K562 (cell line): ENCODE data around the gene CCPG1. TPM values are rescaled to one million over a fixed set of nuclear protein-coding genes. Genes with fewer than 3 reads are reported as not detected.
A peak's percentile ranks its signal among the peaks of the same experiment; 100 is the strongest.

Source experiments
- ATAC-seq: fragments of 200-7000 bp; cut with Tn5 transposase; 3 replicates; pipeline ENCODE4 v1.9.1; 2020; ENCODE audit warnings: moderate library complexity
- BruUV-seq: library from RNA; stranded (reverse); fragments of 400-500 nt; replicated peaks from 2 replicates; lab custom pipeline; 2021; lab: Mats Ljungman, UMichigan
- CTCF ChIA-PET: fragments of 300-600 bp; formaldehyde crosslinking; extraction: SDS; loops from one replicate; lab custom pipeline; 2021; ENCODE audit warnings: low intra/inter-chr PET ratio; lab: Yijun Ruan, JAX
- POLR2A ChIA-PET: fragments of 300-600, 350-650 bp; sonication (Branson Sonifier 250); formaldehyde crosslinking; extraction: SDS; loops from one replicate; lab custom pipeline; 2021; ENCODE audit warnings: antibody characterized with exemption, inconsistent platforms; lab: Yijun Ruan, JAX
- DNase-seq, 4 experiments: peaks; one replicate each; pipeline versions ENCODE4 v3.0.0 to v3.0.0-alpha.2; 2011 to 2018; ENCODE audit warnings: low spot score in 3 of 4, mixed read lengths in 3 of 4; ENCODE audit errors: extremely low read depth in 1 of 4
- FAIRE-seq: peaks from 2 replicates; lab custom pipeline; 2011; peaks lifted over from hg19 to GRCh38; lab: Jason Lieb, UNC
- H2AFZ ChIP-seq: 2 replicates; pipeline ENCODE4 v1.6.0; 2011; ENCODE audit warnings: low read depth, low read length, control low read depth, inconsistent platforms
- H3K27ac ChIP-seq: fragments of 200-600 bp; 3 replicates; pipeline ENCODE4 v1.8.0; 2011; ENCODE audit warnings: low read depth, mild to moderate bottlenecking, control low read depth, inconsistent platforms, low read length, moderate library complexity, mixed read lengths; ENCODE audit errors: extremely low read depth
- H3K27me3 ChIP-seq, 2 experiments: fragments of 300-600 bp in 1 of 2; 2 replicates in 1 of 2; 3 replicates in 1 of 2; pipeline versions ENCODE4 v1.6.0 to v1.8.0; 2011; ENCODE audit warnings: inconsistent platforms in 2 of 2, low read length in 2 of 2, mild to moderate bottlenecking in 1 of 2, mixed read lengths in 1 of 2, moderate library complexity in 1 of 2; ENCODE audit not compliant: control insufficient read depth in 2 of 2, insufficient read depth in 2 of 2
- H3K36me3 ChIP-seq: fragments of 300-600 bp; 3 replicates; pipeline ENCODE4 v1.8.0; 2011; ENCODE audit warnings: mild to moderate bottlenecking, low read length, inconsistent platforms; ENCODE audit not compliant: control insufficient read depth, insufficient read depth
- H3K4me1 ChIP-seq, 2 experiments: fragments of 200-600 bp in 1 of 2; replicated peaks in 1 of 2; 2 replicates in 1 of 2; 3 replicates in 1 of 2; pipeline versions ENCODE4 v1.5.1 to v1.8.0; 2011; ENCODE audit warnings: inconsistent platforms in 2 of 2, low read length in 2 of 2, mild to moderate bottlenecking in 1 of 2, mixed read lengths in 1 of 2, moderate library complexity in 1 of 2; ENCODE audit not compliant: control insufficient read depth in 2 of 2, insufficient read depth in 2 of 2
- H3K4me2 ChIP-seq: 2 replicates; pipeline ENCODE4 v1.6.1; 2011; ENCODE audit warnings: low read length, control low read depth, inconsistent platforms, mixed read lengths; ENCODE audit not compliant: insufficient read depth
- H3K4me3 ChIP-seq: fragments of 200-600 bp; sonication (generic), shearing (Covaris generic); 2 replicates; pipeline ENCODE4 v1.5.1; 2016; ENCODE audit warnings: control low read depth, inconsistent platforms
- H3K79me2 ChIP-seq: fragments of 200-600 bp; 3 replicates; pipeline ENCODE4 v1.8.0; 2011; ENCODE audit warnings: low read length, inconsistent platforms; ENCODE audit not compliant: control insufficient read depth, insufficient read depth
- H3K9ac ChIP-seq, 2 experiments: 2 replicates each; pipeline versions ENCODE4 v1.6.0 to v1.6.1; 2011; ENCODE audit warnings: low read depth in 2 of 2, low read length in 2 of 2, control low read depth in 1 of 2, inconsistent platforms in 1 of 2, mild to moderate bottlenecking in 1 of 2, mixed read lengths in 1 of 2; ENCODE audit not compliant: insufficient read depth in 1 of 2
- H3K9me1 ChIP-seq: one replicate; pipeline ENCODE4 v1.6.0; 2011; ENCODE audit warnings: inconsistent platforms, mild to moderate bottlenecking, low read length, moderate library complexity; ENCODE audit not compliant: control insufficient read depth, insufficient read depth
- H3K9me3 ChIP-seq: replicated peaks from 2 replicates; pipeline ENCODE4 v1.5.1; 2011; ENCODE audit warnings: low read depth, low read length, inconsistent platforms; ENCODE audit not compliant: control insufficient read depth, insufficient read depth
- H4K20me1 ChIP-seq: replicated peaks from 2 replicates; pipeline ENCODE4 v1.6.1; 2011; ENCODE audit warnings: low read length, inconsistent platforms, mixed read lengths; ENCODE audit not compliant: control insufficient read depth, insufficient read depth
- FOSL1 ChIP-seq: fragments of 200-800 bp; sonication (Bioruptor generic); conservative IDR thresholded peaks from 2 replicates; pipeline ENCODE4 v1.6.1; 2016; ENCODE audit warnings: missing genetic modification characterization, missing compliant biosample characterization
- MEIS2 ChIP-seq: fragments of 450-650 bp; IDR thresholded peaks from 2 replicates; pipeline ENCODE4 v1.6.1; 2014; ENCODE audit warnings: mild to moderate bottlenecking; ENCODE audit not compliant: partially characterized antibody
- POLR2B ChIP-seq: fragments of 450-650 bp; IDR thresholded peaks from 2 replicates; pipeline ENCODE4 v1.6.1; 2018; ENCODE audit warnings: low read depth; ENCODE audit not compliant: partially characterized antibody
- ZNF121 ChIP-seq: sonication (generic); formaldehyde crosslinking; conservative IDR thresholded peaks from 2 replicates; pipeline ENCODE4 v1.8.0; 2022; ENCODE audit warnings: missing genetic modification reagents
- ZNF184 ChIP-seq: sonication (generic); formaldehyde crosslinking; IDR thresholded peaks from 2 replicates; pipeline ENCODE4 v1.5.0; 2020; ENCODE audit warnings: missing genetic modification reagents
- whole genome bisulfite sequencing: fragments of 100-300 bp; shearing (Covaris generic); methylation state at CpG from one replicate; pipeline ENCODE4 v1.1.6; 2016; ENCODE audit warnings: low coverage, mixed read lengths; ENCODE audit not compliant: insufficient coverage; ENCODE audit errors: missing lambda C conversion rate; 5-methylcytosine and 5-hydroxymethylcytosine counted together
- in situ Hi-C: fragments of 300-500 bp; cut with MboI; formaldehyde crosslinking; loops from 4 replicates; pipeline ENCODE4 v1.15.0; 2018; ENCODE audit warnings: inconsistent platforms, mixed read lengths
- intact Hi-C: fragments of 100-400 bp; cut with micrococcal nuclease; formaldehyde crosslinking; loops from 2 replicates; pipeline ENCODE4 v1.14.2; 2022
- polyA plus RNA-seq, 8 experiments: library from polyadenylated mRNA; depleted of rRNA in 4 of 8; stranded (reverse) in 5 of 8; unstranded in 3 of 8; fragments of >200 nt; fragmentation: Nextera tagmentation in 2 of 8; fragmentation: Illumina TruSeq in 1 of 8; extraction: Ambion mirVana in 2 of 8; extraction: Trizol in 1 of 8; gene quantifications; 2 replicates each; pipeline versions ENCODE4 v1.2.1 to v1.2.3, GENCODE V29; 2011 to 2014; ENCODE audit warnings: inconsistent platforms in 1 of 8, missing spikeins in 1 of 8
- total RNA-seq, 7 experiments: library from RNA; depleted of rRNA in 6 of 7; stranded (reverse); fragments of >200 nt in 6 of 7; fragmentation: Illumina TruSeq in 2 of 7; extraction: Trizol in 2 of 7; gene quantifications; 2 replicates each; pipeline versions ENCODE4 v1.2.1 to v1.2.3, GENCODE V29; 2011 to 2021; ENCODE audit warnings: low replicate concordance in 1 of 7
- TF ChIP-seq, protein P1 (sequence below): fragments of 250-450 bp; sonication (Bioruptor Pico); IDR thresholded peaks from 2 replicates; pipeline ENCODE4 v1.5.0; 2020; ENCODE audit warnings: mild to moderate bottlenecking
- TF ChIP-seq, protein P2 (sequence below): fragments of 250-450 bp; sonication (Bioruptor Pico); IDR thresholded peaks from 2 replicates; pipeline ENCODE4 v1.4.0; 2020; ENCODE audit warnings: borderline replicate concordance

Gene CCPG1
- total and polyA plus RNA-seq, 9 of the 15 experiments (the other 6 are each of a cell fraction or from before 2014, with no cell fraction given) = 33.0 to 54.9 (median 41.1) TPM

DNA sequence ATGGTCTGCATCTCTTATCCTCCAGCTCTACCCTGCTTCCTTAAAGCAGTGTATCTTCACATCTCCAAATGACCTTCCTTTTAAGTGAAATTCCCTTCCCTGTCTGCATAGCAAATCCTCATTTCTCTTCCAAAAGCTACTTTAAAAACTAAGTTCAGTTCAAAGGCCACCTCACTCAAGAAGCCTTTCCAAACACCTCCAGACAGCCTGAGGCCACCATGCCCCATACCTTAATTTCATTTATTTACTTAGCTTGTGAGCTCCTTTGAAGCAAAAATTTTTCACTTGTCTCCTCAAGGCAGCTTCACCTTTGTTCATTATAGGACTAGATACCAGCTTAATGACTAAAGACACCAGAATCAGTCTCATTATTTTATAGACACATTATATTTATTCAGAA lies 49.7 kb downstream of the CCPG1 start:
- BruUV-seq = no TSS peak
- Histone ChIP-seq H3K36me3 (peaks cover 45% of the 10 kb centered on the region; the same call in 2 of the 3 replicates), H3K4me1 (no peaks in the 10 kb centered on the region), H3K4me3 (no peak overlapping the region), H3K9me1 (no peaks in the 10 kb centered on the region), H3K27ac (no peak overlapping the region), H3K9me3 (no peaks in the 10 kb centered on the region), H3K27me3 (no peaks in the 10 kb centered on the region), H3K4me2 (no peak overlapping the region), H3K9ac (no peak overlapping the region), H3K79me2 (no peaks in the 10 kb centered on the region), H4K20me1 (no peaks in the 10 kb centered on the region), H2AFZ (no peak overlapping the region)
- FAIRE-seq (no peak), ATAC-seq (peak; percentile 35), DNase-seq (no peak)
- CTCF ChIA-PET = no interaction called here
- TF ChIP-seq, protein P1, sequence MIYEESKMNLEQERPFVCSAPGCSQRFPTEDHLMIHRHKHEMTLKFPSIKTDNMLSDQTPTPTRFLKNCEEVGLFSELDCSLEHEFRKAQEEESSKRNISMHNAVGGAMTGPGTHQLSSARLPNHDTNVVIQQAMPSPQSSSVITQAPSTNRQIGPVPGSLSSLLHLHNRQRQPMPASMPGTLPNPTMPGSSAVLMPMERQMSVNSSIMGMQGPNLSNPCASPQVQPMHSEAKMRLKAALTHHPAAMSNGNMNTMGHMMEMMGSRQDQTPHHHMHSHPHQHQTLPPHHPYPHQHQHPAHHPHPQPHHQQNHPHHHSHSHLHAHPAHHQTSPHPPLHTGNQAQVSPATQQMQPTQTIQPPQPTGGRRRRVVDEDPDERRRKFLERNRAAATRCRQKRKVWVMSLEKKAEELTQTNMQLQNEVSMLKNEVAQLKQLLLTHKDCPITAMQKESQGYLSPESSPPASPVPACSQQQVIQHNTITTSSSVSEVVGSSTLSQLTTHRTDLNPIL (CRISPR knock-in tag) = no peak
- TF ChIP-seq POLR2B (peak; percentile 22), ZNF121 (CRISPR knock-in tag) (no peak), ZNF184 (CRISPR knock-in tag) (no peak)
- in situ Hi-C loops = no loop called here
- intact Hi-C loops = no loop called here
- POLR2A ChIA-PET = interaction anchor here (0.7 to 1.5 kb wide), 7 partner anchors 9 to 89 kb away, joined by 3 to 6 read pairs (median 5); no protein-coding TSS in a partner anchor

DNA sequence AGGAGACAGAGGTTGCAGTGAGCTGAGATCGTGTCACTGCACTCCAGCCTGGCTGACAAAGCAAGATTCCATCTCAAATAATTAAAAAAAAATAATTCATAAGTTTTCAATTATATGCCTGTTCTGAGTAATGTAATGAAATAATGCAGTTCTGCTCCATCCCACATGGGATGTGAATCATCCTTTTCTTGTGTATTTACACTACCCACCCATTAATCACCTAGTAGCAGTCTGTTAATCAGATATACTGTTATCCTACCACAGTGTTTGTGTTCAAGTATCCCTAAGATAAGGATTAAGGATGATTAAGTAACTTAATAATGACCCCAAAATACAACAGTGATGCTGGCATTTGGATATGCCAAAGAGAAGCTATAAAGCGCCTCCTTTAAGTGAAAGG lies 50.4 kb downstream of the CCPG1 start:
- H3K79me2 ChIP-seq = no peaks in the 10 kb centered on the region
- H3K9ac ChIP-seq = no peak overlapping the region
- no peaks in the 10 kb centered on the region for H4K20me1 ChIP-seq
- peaks cover 43% of the 10 kb centered on the region; the same call in 2 of the 3 replicates for H3K36me3 ChIP-seq
- in situ Hi-C loops = no loop called here
- no peak overlapping the region for H3K27ac ChIP-seq
- H3K9me3 ChIP-seq = no peaks in the 10 kb centered on the region
- no TSS peak for BruUV-seq
- no peak for DNase-seq
- no peak overlapping the region for H3K4me3 ChIP-seq
- no peak overlapping the region for H2AFZ ChIP-seq
- TF ChIP-seq, protein P2, sequence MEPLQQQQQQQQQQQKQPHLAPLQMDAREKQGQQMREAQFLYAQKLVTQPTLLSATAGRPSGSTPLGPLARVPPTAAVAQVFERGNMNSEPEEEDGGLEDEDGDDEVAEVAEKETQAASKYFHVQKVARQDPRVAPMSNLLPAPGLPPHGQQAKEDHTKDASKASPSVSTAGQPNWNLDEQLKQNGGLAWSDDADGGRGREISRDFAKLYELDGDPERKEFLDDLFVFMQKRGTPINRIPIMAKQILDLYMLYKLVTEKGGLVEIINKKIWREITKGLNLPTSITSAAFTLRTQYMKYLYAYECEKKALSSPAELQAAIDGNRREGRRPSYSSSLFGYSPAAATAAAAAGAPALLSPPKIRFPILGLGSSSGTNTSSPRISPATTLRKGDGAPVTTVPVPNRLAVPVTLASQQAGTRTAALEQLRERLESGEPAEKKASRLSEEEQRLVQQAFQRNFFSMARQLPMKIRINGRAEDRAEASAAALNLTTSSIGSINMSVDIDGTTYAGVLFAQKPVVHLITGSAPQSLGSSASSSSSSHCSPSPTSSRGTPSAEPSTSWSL (CRISPR knock-in tag) = no peak
- TF ChIP-seq FOSL1 (tag) (peak; percentile 40; the same call in 1 of the 2 replicates), MEIS2 (peak; percentile 27)
- no peak for FAIRE-seq
- ChIA-PET CTCF (no interaction called here), POLR2A (interaction anchor here (0.9 to 1.5 kb wide), 4 partner anchors 9 to 16 kb away, joined by 3 to 5 read pairs (median 4); no protein-coding TSS in a partner anchor)
- 93% methylated on average over 2 of the region's 2 CpGs for WGBS
- ATAC-seq = peak; percentile 37
- intact Hi-C loops = no loop called here
- H3K4me1 ChIP-seq = no peaks in the 10 kb centered on the region
- no peak overlapping the region for H3K4me2 ChIP-seq
- H3K27me3 ChIP-seq = no peaks in the 10 kb centered on the region
- H3K9me1 ChIP-seq = no peaks in the 10 kb centered on the region
